ENCODE results near the gene PBX3.

- no peak for TF ChIP-seq POLR2A (IDR thresholded peaks at IDR 0.05; ENCODE audit: low read depth, low read length)
- no peak for TF ChIP-seq TAF1 (IDR thresholded peaks at IDR 0.05; ENCODE audit: borderline replicate concordance, low read depth, low read length)
Measured at GRCh38 chr9:125924351-125924750, 177.2 kb downstream of the PBX3 start.
